Neural cell (in vitro differentiated cells): Measurements from ENCODE around the gene OR6C68.

Experiments used
- EP300 ChIP-seq: fragments of 450-650 bp; conservative IDR thresholded peaks from 2 replicates; pipeline ENCODE4 v1.6.1; 2014; ENCODE audit warnings: antibody characterized with exemption, mild to moderate bottlenecking, moderate library complexity; ENCODE audit not compliant: poor library complexity, severe bottlenecking
- EZH2 ChIP-seq: fragments of 200-600, 300-800 bp; shearing (Covaris generic), sonication (generic); IDR thresholded peaks from 2 replicates; pipeline ENCODE4 v1.6.1; 2014; ENCODE audit warnings: antibody characterized with exemption, low read length, borderline replicate concordance, mild to moderate bottlenecking; ENCODE audit not compliant: insufficient read depth, poor library complexity, severe bottlenecking
- MXI1 ChIP-seq: fragments of 450-650 bp; conservative IDR thresholded peaks from 2 replicates; pipeline ENCODE4 v1.6.1; 2014; ENCODE audit warnings: antibody characterized with exemption, mild to moderate bottlenecking; ENCODE audit not compliant: poor library complexity, severe bottlenecking
- POLR2AphosphoS5 ChIP-seq: IDR thresholded peaks from 2 replicates; pipeline ENCODE4 v1.6.1; 2012
- RAD21 ChIP-seq: fragments of 450-650 bp; conservative IDR thresholded peaks from 2 replicates; pipeline ENCODE4 v1.6.1; 2014; ENCODE audit warnings: antibody characterized with exemption, mild to moderate bottlenecking, moderate library complexity
- SMC3 ChIP-seq: fragments of 450-650 bp; conservative IDR thresholded peaks from 2 replicates; pipeline ENCODE4 v1.6.1; 2014; ENCODE audit warnings: antibody characterized with exemption, mild to moderate bottlenecking, moderate library complexity; ENCODE audit not compliant: poor library complexity
- TAF1 ChIP-seq: IDR thresholded peaks from 2 replicates; pipeline ENCODE4 v1.6.1; 2012; ENCODE audit warnings: low read depth
- TF ChIP-seq, protein P1 (sequence below): fragments of 450-650 bp; IDR thresholded peaks from 2 replicates; pipeline ENCODE4 v1.5.1; 2014; ENCODE audit warnings: antibody characterized with exemption, mild to moderate bottlenecking, moderate library complexity; ENCODE audit not compliant: poor library complexity, severe bottlenecking
- TF ChIP-seq, protein P2 (sequence below): IDR thresholded peaks from 2 replicates; pipeline ENCODE4 v1.6.1; 2012; ENCODE audit warnings: borderline replicate concordance

DNA sequence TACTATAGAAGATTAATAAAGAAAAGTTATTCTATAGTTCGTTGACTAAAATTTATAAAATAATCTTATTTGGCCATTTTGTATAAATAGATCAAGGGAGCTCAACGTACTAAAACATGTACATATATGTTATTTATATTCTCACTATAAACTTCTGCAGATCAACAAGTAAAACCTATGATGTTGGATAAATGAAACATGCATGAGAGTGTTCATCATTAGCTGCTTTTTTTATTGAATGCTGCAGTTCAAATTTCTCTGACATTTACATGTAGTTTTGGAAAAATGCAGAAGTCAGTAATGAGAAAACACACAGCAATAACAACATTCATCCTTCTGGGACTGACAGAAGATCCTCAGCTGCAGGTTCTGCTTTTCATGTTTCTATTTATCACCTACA lies at the start of gene OR6C68:
- TF ChIP-seq, protein P1, sequence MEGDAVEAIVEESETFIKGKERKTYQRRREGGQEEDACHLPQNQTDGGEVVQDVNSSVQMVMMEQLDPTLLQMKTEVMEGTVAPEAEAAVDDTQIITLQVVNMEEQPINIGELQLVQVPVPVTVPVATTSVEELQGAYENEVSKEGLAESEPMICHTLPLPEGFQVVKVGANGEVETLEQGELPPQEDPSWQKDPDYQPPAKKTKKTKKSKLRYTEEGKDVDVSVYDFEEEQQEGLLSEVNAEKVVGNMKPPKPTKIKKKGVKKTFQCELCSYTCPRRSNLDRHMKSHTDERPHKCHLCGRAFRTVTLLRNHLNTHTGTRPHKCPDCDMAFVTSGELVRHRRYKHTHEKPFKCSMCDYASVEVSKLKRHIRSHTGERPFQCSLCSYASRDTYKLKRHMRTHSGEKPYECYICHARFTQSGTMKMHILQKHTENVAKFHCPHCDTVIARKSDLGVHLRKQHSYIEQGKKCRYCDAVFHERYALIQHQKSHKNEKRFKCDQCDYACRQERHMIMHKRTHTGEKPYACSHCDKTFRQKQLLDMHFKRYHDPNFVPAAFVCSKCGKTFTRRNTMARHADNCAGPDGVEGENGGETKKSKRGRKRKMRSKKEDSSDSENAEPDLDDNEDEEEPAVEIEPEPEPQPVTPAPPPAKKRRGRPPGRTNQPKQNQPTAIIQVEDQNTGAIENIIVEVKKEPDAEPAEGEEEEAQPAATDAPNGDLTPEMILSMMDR = no peak
- no peak for TF ChIP-seq SMC3
- TF ChIP-seq, protein P2, sequence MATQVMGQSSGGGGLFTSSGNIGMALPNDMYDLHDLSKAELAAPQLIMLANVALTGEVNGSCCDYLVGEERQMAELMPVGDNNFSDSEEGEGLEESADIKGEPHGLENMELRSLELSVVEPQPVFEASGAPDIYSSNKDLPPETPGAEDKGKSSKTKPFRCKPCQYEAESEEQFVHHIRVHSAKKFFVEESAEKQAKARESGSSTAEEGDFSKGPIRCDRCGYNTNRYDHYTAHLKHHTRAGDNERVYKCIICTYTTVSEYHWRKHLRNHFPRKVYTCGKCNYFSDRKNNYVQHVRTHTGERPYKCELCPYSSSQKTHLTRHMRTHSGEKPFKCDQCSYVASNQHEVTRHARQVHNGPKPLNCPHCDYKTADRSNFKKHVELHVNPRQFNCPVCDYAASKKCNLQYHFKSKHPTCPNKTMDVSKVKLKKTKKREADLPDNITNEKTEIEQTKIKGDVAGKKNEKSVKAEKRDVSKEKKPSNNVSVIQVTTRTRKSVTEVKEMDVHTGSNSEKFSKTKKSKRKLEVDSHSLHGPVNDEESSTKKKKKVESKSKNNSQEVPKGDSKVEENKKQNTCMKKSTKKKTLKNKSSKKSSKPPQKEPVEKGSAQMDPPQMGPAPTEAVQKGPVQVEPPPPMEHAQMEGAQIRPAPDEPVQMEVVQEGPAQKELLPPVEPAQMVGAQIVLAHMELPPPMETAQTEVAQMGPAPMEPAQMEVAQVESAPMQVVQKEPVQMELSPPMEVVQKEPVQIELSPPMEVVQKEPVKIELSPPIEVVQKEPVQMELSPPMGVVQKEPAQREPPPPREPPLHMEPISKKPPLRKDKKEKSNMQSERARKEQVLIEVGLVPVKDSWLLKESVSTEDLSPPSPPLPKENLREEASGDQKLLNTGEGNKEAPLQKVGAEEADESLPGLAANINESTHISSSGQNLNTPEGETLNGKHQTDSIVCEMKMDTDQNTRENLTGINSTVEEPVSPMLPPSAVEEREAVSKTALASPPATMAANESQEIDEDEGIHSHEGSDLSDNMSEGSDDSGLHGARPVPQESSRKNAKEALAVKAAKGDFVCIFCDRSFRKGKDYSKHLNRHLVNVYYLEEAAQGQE = no peak
- TF ChIP-seq EZH2 = no peak
- TF ChIP-seq EP300 = no peak
- TF ChIP-seq POLR2AphosphoS5 = no peak
- no peak for TF ChIP-seq TAF1
- TF ChIP-seq RAD21 = no peak
- TF ChIP-seq MXI1 = no peak
